GM23338 (cell line): Measurements from ENCODE around the gene CTDSPL. TPM values are rescaled to one million over a fixed set of nuclear protein-coding genes. Genes with fewer than 3 reads are reported as not detected.

ENCODE experiments used
- ATAC-seq: fragments of 200-7000 bp; cut with Tn5 transposase; 3 replicates; pipeline ENCODE4 v1.9.1; 2020
- DNase-seq: peaks from one replicate; pipeline ENCODE4 v3.0.0-alpha.2; 2015; ENCODE audit warnings: low spot score
- H2AFZ ChIP-seq: fragments of 200-600 bp; sonication (generic); 2 replicates; pipeline ENCODE4 v1.8.0; 2016; ENCODE audit warnings: antibody characterized with exemption, mild to moderate bottlenecking, moderate library complexity
- H3F3A ChIP-seq: fragments of 200-600 bp; sonication (generic); replicated peaks from 2 replicates; pipeline ENCODE4 v1.8.0; 2017; ENCODE audit warnings: antibody characterized with exemption, mixed run types, low read depth
- H3K27ac ChIP-seq: fragments of 200-600 bp; sonication (generic); 2 replicates; pipeline ENCODE4 v1.6.1; 2016; ENCODE audit warnings: low read depth
- H3K27me3 ChIP-seq: fragments of 200-600 bp; sonication (generic); 2 replicates; pipeline ENCODE4 v1.8.0; 2016; ENCODE audit warnings: mild to moderate bottlenecking, mixed run types, moderate library complexity; ENCODE audit not compliant: insufficient read depth
- H3K36me3 ChIP-seq: fragments of 200-600 bp; sonication (generic); 2 replicates; pipeline ENCODE4 v1.8.0; 2016; ENCODE audit warnings: mild to moderate bottlenecking; ENCODE audit not compliant: insufficient read depth
- H3K4me1 ChIP-seq: fragments of 200-600 bp; sonication (generic); 2 replicates; pipeline ENCODE4 v1.8.0; 2016; ENCODE audit warnings: mild to moderate bottlenecking, moderate library complexity; ENCODE audit not compliant: insufficient read depth
- H3K4me2 ChIP-seq: fragments of 200-600 bp; sonication (generic); 2 replicates; pipeline ENCODE4 v1.7.1; 2017; ENCODE audit warnings: mixed run types
- H3K4me3 ChIP-seq: fragments of 200-600 bp; sonication (generic); 2 replicates; pipeline ENCODE4 v1.6.1; 2016; ENCODE audit warnings: mixed run types
- H3K79me2 ChIP-seq: fragments of 200-600 bp; sonication (generic); replicated peaks from 2 replicates; pipeline ENCODE4 v1.8.0; 2017; ENCODE audit warnings: mild to moderate bottlenecking; ENCODE audit not compliant: insufficient read depth
- H3K9me2 ChIP-seq: fragments of 200-600 bp; sonication (generic); 2 replicates; pipeline ENCODE4 v1.8.0; 2017; ENCODE audit not compliant: insufficient read depth
- H4K20me1 ChIP-seq: fragments of 200-600 bp; sonication (generic); replicated peaks from 2 replicates; pipeline ENCODE4 v1.8.0; 2017; ENCODE audit warnings: mild to moderate bottlenecking; ENCODE audit not compliant: insufficient read depth
- H3K27ac Mint-ChIP-seq: 2 replicates; pipeline ENCODE4 v1.8.0; 2020; ENCODE audit warnings: inconsistent platforms, mild to moderate bottlenecking, moderate library complexity, mixed read lengths
- H3K27me3 Mint-ChIP-seq: 3 replicates; pipeline ENCODE4 v1.8.0; 2022; ENCODE audit warnings: low read depth, mild to moderate bottlenecking, moderate library complexity, mixed read lengths, inconsistent platforms; ENCODE audit not compliant: insufficient read depth, poor library complexity
- H3K36me3 Mint-ChIP-seq: 3 replicates; pipeline ENCODE4 v1.8.0; 2021; ENCODE audit warnings: low read depth, mild to moderate bottlenecking, inconsistent platforms, moderate library complexity, mixed read lengths
- H3K4me1 Mint-ChIP-seq: 3 replicates; pipeline ENCODE4 v1.8.0; 2020; ENCODE audit warnings: mild to moderate bottlenecking, inconsistent platforms, mixed read lengths
- H3K4me3 Mint-ChIP-seq: 3 replicates; pipeline ENCODE4 v1.8.0; 2021; ENCODE audit warnings: moderate library complexity, mild to moderate bottlenecking, inconsistent platforms, mixed read lengths
- H3K9me3 Mint-ChIP-seq: 3 replicates; pipeline ENCODE4 v1.8.0; 2020; ENCODE audit warnings: moderate library complexity, mild to moderate bottlenecking, inconsistent platforms, mixed read lengths
- CREB1 ChIP-seq: fragments of 250-450 bp; sonication (Bioruptor Pico); IDR thresholded peaks from 2 replicates; pipeline ENCODE4 v1.5.0; 2020; ENCODE audit warnings: low read depth, mild to moderate bottlenecking, moderate library complexity
- ETS1 ChIP-seq: IDR thresholded peaks from 2 replicates; pipeline ENCODE4 v1.6.1; 2016; ENCODE audit warnings: antibody characterized with exemption
- EZH2 ChIP-seq: fragments of 200-600 bp; sonication (generic); IDR thresholded peaks from one replicate; pipeline ENCODE4 v1.8.0; 2017; ENCODE audit warnings: antibody characterized with exemption, mild to moderate bottlenecking, low read depth; ENCODE audit not compliant: unreplicated experiment
- EZH2phosphoT487 ChIP-seq: fragments of 200-600 bp; sonication (generic); IDR thresholded peaks from one replicate; pipeline ENCODE4 v1.8.1; 2018; ENCODE audit warnings: antibody characterized with exemption; ENCODE audit not compliant: unreplicated experiment
- JUNB ChIP-seq: IDR thresholded peaks from one replicate; pipeline ENCODE4 v1.6.1; 2016; ENCODE audit warnings: antibody characterized with exemption; ENCODE audit not compliant: unreplicated experiment
- NANOG ChIP-seq: IDR thresholded peaks from 2 replicates; pipeline ENCODE4 v1.6.1; 2016; ENCODE audit warnings: antibody characterized with exemption, borderline replicate concordance
- ZNF331 ChIP-seq: fragments of 250-450 bp; sonication (Bioruptor Pico); IDR thresholded peaks from 2 replicates; pipeline ENCODE4 v1.5.0; 2020; ENCODE audit warnings: low read depth, mild to moderate bottlenecking, moderate library complexity
- ZNF462 ChIP-seq: fragments of 250-450 bp; sonication (Bioruptor Pico); IDR thresholded peaks from 2 replicates; pipeline ENCODE4 v1.5.0; 2020; ENCODE audit warnings: mild to moderate bottlenecking, moderate library complexity
- polyA plus RNA-seq: library from polyadenylated mRNA; unstranded; fragments of >200 nt; fragmentation: Nextera tagmentation; extraction: Ambion mirVana; gene quantifications from 2 replicates; pipeline ENCODE4 v1.2.1, GENCODE V29; 2016
- total RNA-seq: library from RNA; depleted of rRNA; stranded (reverse); fragments of >200 nt; shearing (Covaris generic); gene quantifications from 2 replicates; pipeline ENCODE4 v1.2.3, GENCODE V29; 2014

CTDSPL gene
- total and polyA plus RNA-seq, 2 experiments from 2014 or later = 23.2 to 42.0 TPM

GRCh38 chr3:38000242-38000916 is 138.7 kb downstream of the CTDSPL start (continued):
- TF ChIP-seq ZNF462 = no peak

GRCh38 chr3:38000965-38001455 is 139.3 kb downstream of the CTDSPL start:
- Histone ChIP-seq H3K4me3 (no peak overlapping the region), H4K20me1 (no peaks in the 10 kb centered on the region), H2AFZ (no peak overlapping the region), H3K4me1 (peaks cover 7% of the 10 kb centered on the region), H3K27me3 (no peaks in the 10 kb centered on the region; the same call in 1 of the 2 replicates), H3F3A (no peaks in the 10 kb centered on the region), H3K79me2 (no peaks in the 10 kb centered on the region), H3K27ac (no peak overlapping the region), H3K9me2 (no peaks in the 10 kb centered on the region), H3K4me2 (no peak overlapping the region), H3K36me3 (no peaks in the 10 kb centered on the region)
- peaks cover 15% of the 10 kb centered on the region for H3K27me3 Mint-ChIP-seq
- H3K4me3 Mint-ChIP-seq = no peak overlapping the region
- no peak for ATAC-seq
- no peak for DNase-seq
- H3K27ac Mint-ChIP-seq = no peak overlapping the region
- no peaks in the 10 kb centered on the region for H3K9me3 Mint-ChIP-seq
- peaks cover 3% of the 10 kb centered on the region; the same call in 1 of the 3 replicates for H3K36me3 Mint-ChIP-seq
- peaks cover 15% of the 10 kb centered on the region for H3K4me1 Mint-ChIP-seq
- TF ChIP-seq ZNF462 = no peak
- TF ChIP-seq EZH2phosphoT487 = no peak
- TF ChIP-seq CREB1 = no peak
- no peak for TF ChIP-seq ETS1
- no peak for TF ChIP-seq JUNB
- TF ChIP-seq EZH2 = no peak
- no peak for TF ChIP-seq NANOG
- no peak for TF ChIP-seq ZNF331 (CRISPR knock-in tag)
